PFSK-1 (cell line): ENCODE results near the gene FAAH.

Source experiments
- FOXP2 ChIP-seq: optimal IDR thresholded peaks from 2 replicates; pipeline ENCODE3; 2011; ENCODE audit warnings: borderline replicate concordance, control low read depth, inconsistent platforms; ENCODE audit not compliant: insufficient read depth; ENCODE audit errors: extremely low read length, extremely low read depth
- POLR2AphosphoS5 ChIP-seq: IDR thresholded peaks from 2 replicates; pipeline ENCODE4 v1.6.1; 2012; ENCODE audit warnings: low read depth, mild to moderate bottlenecking, control low read depth, low read length, moderate library complexity
- REST ChIP-seq, 2 experiments: IDR thresholded peaks; 2 replicates each; pipeline versions ENCODE4 v1.6.1 to v1.8.0; 2011 to 2012; ENCODE audit warnings: low read depth in 2 of 2, low read length in 2 of 2, control low read depth in 1 of 2, inconsistent platforms in 1 of 2, mild to moderate bottlenecking in 1 of 2, moderate library complexity in 1 of 2; ENCODE audit not compliant: insufficient read depth in 1 of 2
- SIN3A ChIP-seq: IDR thresholded peaks from 2 replicates; pipeline ENCODE4 v1.6.1; 2012; ENCODE audit warnings: mild to moderate bottlenecking, low read length, moderate library complexity, borderline replicate concordance; ENCODE audit not compliant: insufficient read depth
- TAF1 ChIP-seq: IDR thresholded peaks from 2 replicates; pipeline ENCODE4 v1.6.1; 2012; ENCODE audit warnings: low read length, control low read depth, borderline replicate concordance; ENCODE audit not compliant: insufficient read depth

Gene FAAH

GRCh38 chr1:46404482-46405196 lies 10.5 kb downstream of the FAAH start:
- no peak for TF ChIP-seq SIN3A
- no peak for TF ChIP-seq FOXP2
- TF ChIP-seq TAF1, result no peak
- TF ChIP-seq POLR2AphosphoS5, result no peak
- TF ChIP-seq REST (IDR thresholded peaks at IDR 0.05; ENCODE audit: insufficient read depth in 1 of 2, low read depth in 2 of 2, low read length in 2 of 2), result no peak

- TF ChIP-seq REST (IDR thresholded peaks at IDR 0.05; ENCODE audit: insufficient read depth in 1 of 2, low read depth in 2 of 2, low read length in 2 of 2), result no peak
- TF ChIP-seq FOXP2, result no peak
- TF ChIP-seq POLR2AphosphoS5, result no peak
- TF ChIP-seq TAF1, result no peak
- TF ChIP-seq SIN3A, result no peak
Measured at GRCh38 chr1:46405197-46405555, 11.1 kb downstream of the FAAH start.

- TF ChIP-seq POLR2AphosphoS5 (no peak), SIN3A (no peak), REST (IDR thresholded peaks at IDR 0.05; ENCODE audit: insufficient read depth in 1 of 2, low read depth in 2 of 2, low read length in 2 of 2) (no peak), TAF1 (no peak), FOXP2 (no peak)
Measured at GRCh38 chr1:46405724-46406123, 11.6 kb downstream of the FAAH start.

DNA sequence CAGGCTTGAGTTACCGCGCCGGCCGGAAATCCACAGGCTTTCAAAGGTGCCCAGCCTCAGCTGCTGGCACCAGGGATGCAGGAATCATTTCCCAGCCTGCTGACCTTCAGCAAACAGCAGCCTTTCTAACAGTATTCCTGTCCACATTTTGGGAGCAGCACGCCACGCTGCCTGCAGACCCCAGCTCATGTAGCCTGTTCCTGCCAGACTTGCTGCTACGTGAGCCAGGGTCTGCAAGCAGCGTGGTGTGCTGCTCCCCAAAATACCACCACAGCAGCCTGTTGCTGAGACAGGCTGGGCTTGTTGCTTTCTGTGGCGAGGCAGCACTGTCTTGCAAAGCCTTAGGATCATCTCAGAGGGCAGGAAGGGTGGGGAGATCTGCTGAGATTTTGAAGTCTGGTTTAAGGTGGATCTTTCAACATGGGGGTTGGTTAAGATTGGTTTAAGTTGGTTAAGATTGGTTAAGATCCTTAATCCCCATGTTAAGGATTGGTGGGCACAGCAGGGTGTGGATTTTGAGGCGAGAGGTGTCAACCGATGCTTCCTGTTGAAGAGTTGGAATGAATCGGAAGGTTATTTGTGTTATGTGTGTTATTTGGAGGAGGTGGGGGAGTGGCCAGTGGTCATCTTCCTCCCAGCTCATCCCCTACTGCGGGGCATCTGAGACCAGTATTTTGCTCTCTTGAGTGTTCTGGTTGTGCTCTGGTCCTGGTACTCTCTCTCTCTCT lies 12.9 kb downstream of the FAAH start:
- TF ChIP-seq SIN3A (no peak), REST (IDR thresholded peaks at IDR 0.05; ENCODE audit: insufficient read depth in 1 of 2, low read depth in 2 of 2, low read length in 2 of 2) (no peak)

GRCh38 chr1:46407636-46408035 lies 13.5 kb downstream of the FAAH start:
- TF ChIP-seq POLR2AphosphoS5 (no peak), REST (IDR thresholded peaks at IDR 0.05; ENCODE audit: insufficient read depth in 1 of 2, low read depth in 2 of 2, low read length in 2 of 2) (no peak), TAF1 (no peak)
